NOMO-1 (cell line): ENCODE results near the gene CENPL.
"Not testable (repeated sequence)": the region's sequence is repeated elsewhere in the genome, so short reads cannot be mapped to it uniquely, and the experiment has no call there.

ENCODE experiments used
- DNase-seq, 2 experiments: peaks; one replicate each; lab custom pipeline; 2025; ENCODE audit not compliant: unreplicated experiment in 2 of 2; lab: John Stamatoyannopoulos, UW

The CENPL gene

DNA sequence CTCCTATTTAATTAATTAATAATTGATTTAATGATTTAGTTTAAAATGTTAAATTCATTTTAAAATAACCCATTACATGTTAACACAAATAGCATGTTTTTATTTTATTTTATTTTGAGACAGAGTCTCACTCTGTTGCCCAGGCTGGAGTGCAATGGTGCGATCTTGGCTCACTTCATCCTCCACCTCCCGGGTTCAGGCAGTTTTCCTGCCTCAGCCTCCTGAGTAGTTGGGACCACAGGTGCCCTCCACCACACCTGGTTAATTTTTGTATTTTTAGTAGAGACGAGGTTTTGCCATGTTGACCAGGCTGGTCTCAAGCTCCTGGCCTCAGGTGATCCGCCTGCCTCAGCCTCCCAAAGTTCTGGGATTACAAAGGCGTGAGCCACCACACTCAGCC, 34.9 kb upstream of the CENPL start:
- not testable (repeated sequence) for DNase-seq

DNA sequence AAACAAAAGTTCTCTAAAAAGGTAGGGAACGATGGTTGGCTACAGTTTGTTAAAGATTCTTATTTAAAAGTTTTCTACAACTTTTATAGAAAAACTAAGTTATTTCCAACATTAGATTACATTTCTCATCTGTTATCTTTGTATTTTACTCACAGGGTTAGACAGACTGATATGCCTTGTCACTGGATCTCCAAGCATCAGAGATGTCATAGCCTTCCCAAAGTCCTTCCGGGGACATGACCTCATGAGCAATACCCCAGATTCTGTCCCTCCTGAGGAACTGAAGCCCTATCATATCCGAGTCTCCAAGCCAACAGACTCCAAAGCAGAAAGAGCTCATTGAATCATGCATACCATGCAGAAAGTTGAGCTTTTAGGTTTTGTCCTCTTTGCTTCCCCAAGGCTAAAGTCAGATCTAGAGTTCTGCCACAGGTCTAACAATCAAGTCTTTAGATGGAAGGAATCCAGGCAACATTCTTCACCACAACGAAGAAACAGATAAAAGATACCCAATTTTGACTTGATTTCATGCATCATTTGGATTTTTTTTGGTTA, 32.8 kb upstream of the CENPL start:
- DNase-seq = no peak

DNA sequence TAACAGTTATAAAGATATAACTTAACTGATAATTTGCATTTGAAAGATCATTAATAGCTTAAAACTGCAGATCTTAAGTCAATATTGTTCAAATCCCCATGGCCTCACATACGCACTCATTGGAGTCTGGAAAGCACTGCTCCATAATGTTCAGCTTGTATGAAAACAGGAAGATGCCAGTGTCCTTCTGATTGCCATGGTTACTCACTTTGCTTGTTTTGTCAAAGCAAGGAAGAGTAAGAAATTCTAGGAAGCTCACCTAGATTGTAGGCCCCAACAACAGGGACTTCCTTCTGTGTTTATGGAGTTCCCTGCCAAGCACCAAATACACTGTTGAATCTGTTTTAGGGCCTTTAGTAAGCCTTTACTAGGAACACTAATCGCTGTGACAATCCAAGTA, 32.2 kb upstream of the CENPL start:
- DNase-seq = no peak

DNA sequence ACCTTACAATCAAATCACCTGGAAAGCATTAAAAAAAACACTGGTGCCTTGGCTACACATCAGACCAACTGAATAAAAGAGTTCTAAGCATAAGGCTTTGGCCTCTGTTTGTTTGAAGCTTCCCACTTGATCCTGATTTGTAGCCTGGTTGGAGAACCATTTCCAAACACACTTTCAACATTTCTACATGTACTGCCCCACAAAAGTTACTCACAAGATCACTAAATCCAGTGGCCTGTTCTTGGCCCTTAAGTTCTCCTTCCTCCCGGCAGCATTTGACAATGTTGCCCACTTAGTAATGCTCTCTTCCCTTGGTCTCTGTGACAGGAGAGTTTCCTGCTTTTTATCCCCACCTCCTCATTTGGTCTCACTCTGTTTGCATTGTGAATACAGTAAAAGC, 31.3 kb upstream of the CENPL start:
- no peak for DNase-seq

DNA sequence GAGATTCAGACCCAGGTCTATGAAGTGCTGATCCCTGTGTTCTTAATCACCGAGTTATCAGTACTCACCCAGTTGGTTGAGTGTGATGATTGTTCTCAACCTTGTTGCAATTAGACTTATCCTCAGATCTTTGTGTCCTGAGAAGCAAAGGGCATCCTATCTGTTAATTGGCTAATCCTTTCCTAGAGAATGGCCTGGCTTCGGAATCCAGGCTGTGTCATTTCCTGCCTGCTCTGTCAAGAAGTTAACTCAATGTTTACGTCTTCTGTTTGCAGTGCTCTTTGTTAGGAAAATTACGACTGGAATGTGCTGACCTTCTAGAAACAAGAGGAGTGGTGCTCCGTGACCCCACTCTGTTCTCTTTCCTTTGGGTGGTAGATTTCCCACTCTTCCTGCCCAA, 28.4 kb upstream of the CENPL start:
- no peak for DNase-seq

DNA sequence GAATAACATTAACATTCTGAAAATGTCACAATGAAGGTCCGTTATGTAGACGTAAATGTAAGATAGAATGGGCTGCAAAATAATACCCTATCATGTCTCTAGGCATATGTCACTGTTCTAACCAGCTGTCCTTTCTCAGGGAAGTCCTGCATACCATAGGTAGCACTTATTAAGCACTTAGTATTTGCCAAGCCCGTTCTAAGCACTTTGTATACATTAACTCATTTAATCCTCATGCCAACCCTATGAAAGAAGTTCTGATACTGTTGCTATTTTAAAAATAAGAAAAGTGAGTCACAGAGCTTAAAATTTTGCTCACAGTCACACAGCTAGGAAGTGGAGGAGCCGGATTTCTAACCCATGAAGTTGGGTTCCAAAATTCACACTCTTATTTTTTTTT, 27.4 kb upstream of the CENPL start:
- DNase-seq = no peak

DNA sequence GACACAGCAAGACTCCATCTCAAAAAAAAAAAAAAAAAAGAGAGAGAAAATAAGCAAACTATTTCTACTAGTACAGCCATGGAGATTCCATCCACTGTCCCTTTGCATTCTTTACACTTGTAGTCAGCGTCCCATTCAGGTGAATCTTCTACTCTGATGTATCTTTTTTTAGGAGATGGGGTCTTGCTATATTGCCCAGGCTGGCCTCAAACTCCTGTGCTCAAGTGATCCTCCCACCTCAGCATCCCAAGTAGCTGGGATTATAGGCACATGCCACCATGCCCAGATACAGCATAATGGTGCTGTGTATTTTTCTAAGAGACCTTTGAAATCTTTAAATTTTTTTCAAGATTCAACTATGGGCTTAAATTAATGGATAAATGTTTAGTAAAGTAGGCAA, 8.1 kb upstream of the CENPL start:
- DNase-seq = no peak

DNA sequence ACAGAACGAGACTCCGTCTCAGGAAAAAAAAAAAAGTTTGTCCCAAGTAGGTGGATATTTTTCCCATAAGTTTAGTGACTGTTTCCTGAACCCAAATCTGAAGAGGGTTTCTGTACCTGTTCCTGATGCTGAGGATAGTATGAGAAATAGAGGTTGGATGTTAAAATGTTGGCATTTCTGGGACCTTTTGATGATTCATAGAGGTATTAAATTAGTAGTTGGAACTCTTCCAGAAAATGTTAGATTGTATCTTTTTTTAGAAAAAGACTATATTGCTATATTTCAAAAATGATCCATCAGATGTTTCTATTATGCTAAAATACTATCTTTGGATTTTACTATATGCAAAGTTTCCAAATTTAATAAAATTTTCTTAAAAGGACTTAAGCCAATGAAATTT, 2.9 kb upstream of the CENPL start:
- DNase-seq = no peak

DNA sequence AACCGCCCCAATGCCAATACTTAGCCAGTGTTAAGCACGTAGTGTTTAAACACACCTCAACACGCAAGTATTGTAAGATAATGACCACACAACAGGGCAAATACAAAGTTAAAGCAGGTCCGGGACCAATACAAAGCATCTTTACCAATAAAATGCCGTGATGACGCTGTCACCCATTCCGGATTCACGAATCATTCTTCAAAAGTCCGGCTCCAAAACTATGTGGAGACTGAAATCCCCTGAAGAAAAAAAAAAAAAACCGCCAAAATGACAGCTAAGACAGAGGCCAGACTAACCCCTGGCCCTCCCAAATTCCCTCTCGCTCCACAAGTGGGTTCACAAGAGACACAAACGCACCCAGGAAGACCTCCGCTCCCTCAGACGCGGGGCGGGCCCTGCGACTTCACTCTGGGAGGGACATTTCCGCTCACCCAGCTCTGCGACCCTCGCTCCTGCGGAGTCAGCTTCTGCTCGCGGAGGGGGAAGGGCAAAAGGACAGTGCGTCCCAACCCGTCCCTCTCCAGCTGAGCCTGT, 835 bp downstream of the CENPL start:
- DNase-seq = peak in 1 of 2 experiments; percentile 8

DNA sequence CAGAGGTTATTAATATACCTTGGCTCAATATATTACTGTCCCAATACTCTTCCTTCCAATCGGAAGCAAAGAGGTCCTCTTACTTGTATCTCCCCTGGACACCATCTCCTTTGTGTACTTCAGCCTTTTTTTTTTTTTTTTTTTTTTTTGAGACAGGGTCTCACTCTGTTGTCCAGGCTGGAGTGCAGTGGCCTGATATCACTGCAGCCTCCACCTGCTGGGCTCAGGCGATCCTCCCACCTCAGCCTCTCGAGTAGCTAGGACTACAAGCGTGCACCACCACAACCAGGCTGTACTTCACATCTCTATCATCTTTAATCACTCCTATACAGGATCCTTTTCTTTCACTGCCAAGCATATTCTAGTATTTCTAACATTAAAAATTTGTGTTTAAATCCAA, 3.0 kb downstream of the CENPL start:
- no peak for DNase-seq

DNA sequence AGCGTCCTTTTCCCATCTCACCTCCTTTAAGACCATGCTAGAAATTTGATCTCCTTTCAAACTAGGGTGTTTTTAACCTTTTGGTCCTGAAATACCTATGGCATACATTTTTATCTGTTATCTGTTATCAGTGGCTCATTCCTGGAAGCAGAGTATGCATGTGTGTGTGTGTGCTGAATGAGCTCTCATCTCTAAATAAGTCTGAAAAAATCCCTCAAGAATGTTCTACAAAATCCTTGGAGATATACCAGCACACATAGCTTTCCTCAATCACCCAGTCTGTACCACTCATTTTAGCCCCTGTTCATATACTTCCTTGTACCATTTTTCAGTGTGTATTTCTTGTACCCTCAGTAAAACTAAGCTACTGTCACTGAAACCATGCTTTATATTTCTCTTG, 6.2 kb downstream of the CENPL start:
- no peak for DNase-seq

DNA sequence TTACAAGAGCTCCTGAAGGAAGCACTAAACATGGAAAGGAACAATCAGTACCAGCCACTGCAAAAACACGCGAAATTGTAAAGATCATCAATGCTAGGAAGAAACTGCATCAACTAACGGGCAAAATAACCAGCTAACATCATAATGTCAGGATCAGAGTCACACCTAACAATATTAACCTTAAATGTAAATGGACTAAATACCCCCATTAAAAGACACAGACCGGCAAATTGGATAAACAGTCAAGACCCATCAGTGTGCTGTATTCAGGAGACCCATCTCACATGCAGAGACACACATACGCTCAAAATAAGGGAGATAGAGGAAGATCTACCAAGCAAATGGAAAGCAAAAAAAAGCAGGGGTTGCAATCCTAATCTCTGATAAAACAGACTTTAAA, 11.0 kb downstream of the CENPL start:
- not testable (repeated sequence) for DNase-seq

DNA sequence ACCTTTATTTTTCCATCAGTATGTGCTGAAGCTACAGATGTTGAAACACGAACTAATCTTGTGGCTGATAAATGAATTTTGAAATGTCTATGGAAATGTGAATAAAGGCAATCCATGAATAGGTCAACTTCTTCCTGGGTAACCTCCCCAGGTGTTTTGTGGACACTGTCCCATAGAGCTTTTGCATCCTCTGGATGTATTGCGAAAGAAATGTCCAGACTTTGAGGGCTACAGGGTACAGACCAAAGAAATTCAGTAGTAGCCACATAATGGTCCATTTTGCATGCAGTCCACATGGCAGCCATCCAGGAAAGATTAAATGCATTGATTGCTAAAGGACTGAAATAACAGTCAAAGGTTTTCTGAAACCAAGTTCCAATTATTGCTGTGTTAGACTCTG, 21.7 kb downstream of the CENPL start:
- DNase-seq = no peak

DNA sequence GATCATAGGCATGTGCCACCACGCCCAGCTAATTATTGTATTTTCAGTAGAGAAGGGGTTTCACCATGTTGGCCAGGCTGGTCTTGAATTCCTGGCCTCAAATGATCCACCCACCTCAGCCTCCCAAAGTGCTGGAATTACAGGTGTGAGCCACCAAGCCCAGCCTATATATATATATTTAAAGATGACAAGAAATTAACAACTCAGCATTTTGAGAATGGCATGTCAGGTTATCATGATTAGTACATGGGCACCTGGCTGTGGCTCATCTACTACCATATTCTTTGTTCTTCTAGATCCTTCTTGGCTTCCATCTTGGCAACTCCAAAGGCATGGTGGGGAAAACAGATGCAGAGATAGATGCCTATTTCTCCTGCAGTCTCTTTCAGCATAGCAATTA, 24.7 kb downstream of the CENPL start:
- DNase-seq = not testable (repeated sequence)

DNA sequence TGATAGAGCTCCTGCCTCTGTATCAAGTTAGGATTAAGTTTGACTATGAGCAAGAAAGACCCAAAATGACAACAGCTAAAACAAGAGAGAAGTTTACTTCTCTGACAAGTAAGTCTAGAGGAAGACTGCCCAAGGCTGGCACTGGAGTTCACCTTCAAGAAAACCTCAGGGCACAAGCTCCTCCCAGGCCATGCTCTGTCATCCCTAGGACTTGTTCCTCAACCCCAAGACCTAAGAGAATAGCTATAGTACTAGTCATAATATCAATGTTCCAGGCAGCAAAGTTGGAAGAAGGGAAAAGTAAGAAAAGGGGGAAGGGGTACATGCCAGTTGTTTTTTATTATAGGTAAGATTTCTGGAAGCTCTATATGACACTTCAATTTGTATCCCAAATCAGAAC, 26.6 kb downstream of the CENPL start:
- no peak for DNase-seq

DNA sequence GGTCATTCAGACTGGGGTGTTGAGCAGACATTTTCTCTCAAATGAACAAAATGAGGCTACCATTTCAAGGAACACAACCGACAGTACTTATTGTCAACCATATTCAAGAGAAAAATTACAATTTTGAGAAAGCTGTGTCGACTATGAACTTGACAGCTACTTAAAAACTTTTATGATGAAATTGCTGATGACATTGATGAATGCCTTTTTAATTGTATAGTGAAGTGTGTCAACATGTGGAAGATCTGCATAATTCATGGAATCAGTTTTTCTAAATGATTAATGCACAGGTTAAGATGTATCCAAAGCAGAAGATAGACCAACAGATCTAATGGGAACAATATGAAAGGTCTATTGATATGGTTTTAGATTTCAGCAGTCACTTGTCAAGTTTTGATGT, 34.8 kb downstream of the CENPL start:
- no peak for DNase-seq

DNA sequence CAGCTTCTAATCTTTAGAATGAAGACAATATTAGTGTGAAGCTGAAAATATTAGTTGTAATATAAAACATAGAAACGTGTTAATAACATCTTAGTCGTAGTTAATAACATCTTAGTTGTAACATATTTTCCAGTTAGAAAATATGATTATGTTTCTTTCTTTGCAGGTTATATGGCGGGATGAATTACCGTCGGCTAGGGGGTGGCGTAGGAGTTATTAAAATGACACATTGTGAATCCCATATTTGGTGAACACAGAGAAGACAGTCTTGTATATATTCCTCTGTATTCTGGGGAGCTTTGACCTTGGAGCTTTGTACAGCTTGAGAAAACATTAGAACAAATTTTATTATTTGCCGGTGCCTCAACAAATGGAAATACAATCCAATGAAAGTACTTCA, 39.7 kb downstream of the CENPL start:
- no peak for DNase-seq

DNA sequence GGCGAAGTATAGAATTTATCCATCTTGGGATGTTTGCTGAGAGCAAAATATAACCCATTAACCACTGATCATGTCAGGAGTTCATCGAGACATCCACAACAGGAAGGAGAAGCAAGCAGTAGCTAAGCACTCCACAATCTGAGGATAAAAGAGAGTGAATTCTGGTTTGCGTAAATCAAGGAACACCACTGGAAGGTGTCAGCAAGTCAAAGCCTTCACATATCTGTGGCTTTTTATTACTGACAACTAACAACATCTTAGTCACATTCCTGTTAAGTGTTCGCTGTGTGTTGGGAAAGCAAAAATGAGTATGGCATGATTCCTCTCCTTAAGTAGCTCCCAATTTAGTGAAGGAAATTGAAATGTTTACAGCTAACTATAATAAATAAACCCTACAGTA, 44.7 kb downstream of the CENPL start:
- no peak for DNase-seq

DNA sequence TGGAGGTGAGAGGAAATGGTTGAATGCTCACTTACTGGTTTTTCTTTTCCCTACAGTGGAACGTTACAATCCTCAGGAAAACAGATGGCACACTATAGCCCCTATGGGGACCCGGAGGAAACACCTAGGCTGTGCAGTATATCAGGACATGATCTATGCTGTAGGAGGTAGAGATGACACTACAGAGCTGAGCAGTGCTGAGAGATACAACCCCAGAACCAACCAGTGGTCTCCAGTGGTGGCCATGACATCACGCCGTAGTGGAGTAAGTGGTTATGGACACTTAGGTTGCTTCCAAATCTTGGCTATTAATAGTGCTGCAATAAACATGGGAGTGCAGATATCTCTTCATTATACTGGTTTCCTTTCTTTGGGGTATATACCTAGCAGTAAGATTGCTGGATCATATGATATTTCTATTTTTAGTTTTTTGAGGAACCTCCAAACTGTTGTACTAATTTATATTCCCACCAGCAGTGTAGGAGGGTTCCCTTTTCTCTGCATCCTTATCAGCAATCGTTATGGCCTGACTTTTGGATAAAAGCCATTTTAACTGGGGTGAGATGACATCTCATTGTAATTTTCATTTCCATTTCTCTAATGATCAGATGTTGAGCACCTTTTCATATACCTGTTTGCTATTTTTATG, 49.0 kb downstream of the CENPL start:
- no peak for DNase-seq

DNA sequence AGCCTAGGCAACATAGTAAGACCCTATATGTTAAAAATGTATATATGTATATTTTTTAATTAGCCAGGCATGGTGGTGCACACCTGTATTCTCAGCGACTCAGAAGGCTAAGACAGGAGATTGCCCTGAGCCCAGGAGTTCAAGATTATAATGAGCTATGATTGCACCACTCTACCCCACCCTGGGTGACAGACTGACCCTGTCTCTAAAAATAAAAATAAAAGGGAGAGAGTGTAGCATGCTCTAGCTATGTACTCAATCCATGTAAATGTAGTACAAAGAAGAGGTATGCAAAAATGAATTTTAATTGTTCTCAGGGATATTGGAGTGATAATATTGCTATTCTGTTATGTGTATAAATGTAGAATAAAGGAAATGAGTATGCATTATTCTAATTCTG, 53.1 kb downstream of the CENPL start:
- no peak for DNase-seq

DNA sequence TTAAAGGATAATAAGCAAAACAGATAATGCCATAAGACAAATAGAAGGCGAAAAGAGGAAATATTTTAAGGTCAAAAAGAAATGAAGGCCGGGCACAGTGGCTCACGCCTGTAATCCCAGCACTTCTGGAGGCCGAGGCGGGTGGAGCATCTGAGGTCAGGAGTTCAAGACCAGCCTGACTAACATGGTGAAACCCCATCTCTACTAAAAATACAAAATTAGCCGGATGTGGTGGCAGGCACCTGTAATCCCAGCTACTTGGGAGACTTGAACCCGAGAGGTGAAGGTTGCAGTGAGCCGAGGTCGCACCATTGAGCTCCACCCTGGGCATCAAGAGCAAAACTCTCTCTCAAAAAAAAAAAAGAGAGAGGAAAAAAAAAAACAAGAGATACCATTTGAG, 54.4 kb downstream of the CENPL start:
- not testable (repeated sequence) for DNase-seq

DNA sequence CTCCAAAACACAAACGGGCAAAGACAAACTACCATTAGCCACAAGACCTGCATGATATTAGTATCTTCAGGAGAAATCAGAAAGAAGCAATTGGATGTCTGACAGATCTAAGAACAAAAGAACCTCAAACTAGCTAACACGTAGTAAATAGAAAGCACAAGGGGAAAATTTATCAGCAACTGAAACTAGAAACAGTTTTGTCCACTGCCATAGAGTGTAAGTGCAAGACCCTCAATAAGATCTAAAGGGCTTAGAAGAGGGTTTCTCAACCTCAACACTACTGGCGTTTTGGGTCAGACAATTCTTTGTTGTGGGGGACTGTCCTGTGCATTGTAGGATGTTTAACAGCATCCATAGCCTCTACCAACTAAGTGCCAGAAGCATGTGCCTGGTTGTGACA, 55.9 kb downstream of the CENPL start:
- DNase-seq = no peak

DNA sequence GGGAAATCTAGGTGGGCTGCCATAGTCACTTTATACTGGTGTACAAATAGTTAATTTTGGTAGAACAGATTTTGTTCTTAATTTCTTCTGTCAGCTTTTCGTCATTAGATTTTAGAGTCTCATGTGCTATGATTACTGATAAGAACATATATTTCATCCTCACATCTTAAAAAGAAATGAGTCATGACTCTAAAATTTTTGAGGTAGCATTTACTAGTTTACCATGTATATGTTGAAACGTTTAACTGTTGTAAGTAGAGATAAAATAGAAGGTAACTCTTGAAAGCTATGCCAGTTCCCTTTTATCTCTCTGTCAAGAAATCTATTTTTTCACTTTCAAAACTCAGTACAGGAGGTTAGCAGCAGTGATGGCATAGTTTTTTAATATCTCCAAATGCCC, 56.5 kb downstream of the CENPL start:
- no peak for DNase-seq
